NB4 (cell line): ENCODE data around the gene PXN.
"Not testable (repeated sequence)": the region's sequence is repeated elsewhere in the genome, so short reads cannot be mapped to it uniquely, and the experiment has no call there.

Experiments
- DNase-seq: peaks from one replicate; pipeline ENCODE4 v3.0.0; 2010; ENCODE audit warnings: low read depth
- H3K4me3 ChIP-seq: one replicate; pipeline ENCODE4 v1.5.1; 2011; ENCODE audit warnings: mild to moderate bottlenecking, low read depth, low read length, moderate library complexity
- CTCF ChIP-seq: IDR thresholded peaks from one replicate; pipeline ENCODE4 v1.5.1; 2012; ENCODE audit warnings: low read depth, low read length
- MAX ChIP-seq: IDR thresholded peaks from 2 replicates; pipeline ENCODE4 v1.6.1; 2011; ENCODE audit warnings: low read depth, low read length
- MYC ChIP-seq: IDR thresholded peaks from 2 replicates; pipeline ENCODE4 v1.6.1; 2011; ENCODE audit warnings: low read depth, low read length
- POLR2A ChIP-seq: IDR thresholded peaks from 2 replicates; pipeline ENCODE4 v1.6.1; 2011; ENCODE audit warnings: mild to moderate bottlenecking; ENCODE audit not compliant: insufficient read length; ENCODE audit errors: extremely low read depth

PXN gene

GRCh38 chr12:120211243-120211903 is 54.2 kb downstream of the PXN start:
- no peak for DNase-seq
- TF ChIP-seq MAX = no peak
- no peak for TF ChIP-seq MYC
- H3K4me3 ChIP-seq = no peak overlapping the region

GRCh38 chr12:120209851-120210250 is 55.7 kb downstream of the PXN start:
- DNase-seq = no peak
- no peak overlapping the region for H3K4me3 ChIP-seq
- no peak for TF ChIP-seq MYC
- TF ChIP-seq POLR2A = no peak
- TF ChIP-seq MAX = no peak

- TF ChIP-seq MYC = no peak
- TF ChIP-seq MAX = no peak
- TF ChIP-seq CTCF = no peak
- no peak for TF ChIP-seq POLR2A
- DNase-seq = no peak
- H3K4me3 ChIP-seq = no peak overlapping the region
These were observed 58.3 kb downstream of the PXN start for GRCh38 chr12:120207227-120207626.

- DNase-seq, H3K4me3 ChIP-seq: not testable (repeated sequence)
These were observed 58.7 kb downstream of the PXN start for GRCh38 chr12:120206781-120207180.

GRCh38 chr12:120206228-120206627 is 59.3 kb downstream of the PXN start:
- DNase-seq = no peak
- no peak for TF ChIP-seq POLR2A
- no peak for TF ChIP-seq MYC
- no peak for TF ChIP-seq CTCF
- TF ChIP-seq MAX = no peak
- H3K4me3 ChIP-seq = no peak overlapping the region

GRCh38 chr12:120204171-120204570 is 61.4 kb downstream of the PXN start:
- TF ChIP-seq MAX (no peak), CTCF (no peak), POLR2A (no peak), MYC (no peak)
- H3K4me3 ChIP-seq = no peak overlapping the region
- no peak for DNase-seq

GRCh38 chr12:120200364-120200800 is 65.1 kb downstream of the PXN start:
- DNase-seq = peak; percentile 43
- no peak for TF ChIP-seq POLR2A
- no peak for TF ChIP-seq MYC
- TF ChIP-seq MAX = no peak
- TF ChIP-seq CTCF = no peak
- H3K4me3 ChIP-seq = peak overlapping the region; percentile 100
